ENCODE data around the gene FOXK1. TPM values are rescaled to one million over a fixed set of nuclear protein-coding genes. Genes with fewer than 3 reads are reported as not detected.

The FOXK1 gene
- total RNA-seq, 1 donor from 2014 or later, result 17.6 TPM

- Histone ChIP-seq H3K27me3 (ENCODE audit: control insufficient read depth, insufficient read depth, low read length) (no peaks in the 10 kb centered on the region), H3K4me3 (ENCODE audit: low read depth, low read length) (no peak overlapping the region), H3K36me3 (ENCODE audit: control insufficient read depth, insufficient read depth, low read length) (no peaks in the 10 kb centered on the region)
- FAIRE-seq (peak; percentile 32), DNase-seq (ENCODE audit: low read depth) (no peak)
- TF ChIP-seq, protein P1, sequence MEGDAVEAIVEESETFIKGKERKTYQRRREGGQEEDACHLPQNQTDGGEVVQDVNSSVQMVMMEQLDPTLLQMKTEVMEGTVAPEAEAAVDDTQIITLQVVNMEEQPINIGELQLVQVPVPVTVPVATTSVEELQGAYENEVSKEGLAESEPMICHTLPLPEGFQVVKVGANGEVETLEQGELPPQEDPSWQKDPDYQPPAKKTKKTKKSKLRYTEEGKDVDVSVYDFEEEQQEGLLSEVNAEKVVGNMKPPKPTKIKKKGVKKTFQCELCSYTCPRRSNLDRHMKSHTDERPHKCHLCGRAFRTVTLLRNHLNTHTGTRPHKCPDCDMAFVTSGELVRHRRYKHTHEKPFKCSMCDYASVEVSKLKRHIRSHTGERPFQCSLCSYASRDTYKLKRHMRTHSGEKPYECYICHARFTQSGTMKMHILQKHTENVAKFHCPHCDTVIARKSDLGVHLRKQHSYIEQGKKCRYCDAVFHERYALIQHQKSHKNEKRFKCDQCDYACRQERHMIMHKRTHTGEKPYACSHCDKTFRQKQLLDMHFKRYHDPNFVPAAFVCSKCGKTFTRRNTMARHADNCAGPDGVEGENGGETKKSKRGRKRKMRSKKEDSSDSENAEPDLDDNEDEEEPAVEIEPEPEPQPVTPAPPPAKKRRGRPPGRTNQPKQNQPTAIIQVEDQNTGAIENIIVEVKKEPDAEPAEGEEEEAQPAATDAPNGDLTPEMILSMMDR (IDR thresholded peaks at IDR 0.05; ENCODE audit: insufficient read depth, low read length, severe bottlenecking), result no peak
Measured at GRCh38 chr7:4698707-4699275, 16.7 kb downstream of the FOXK1 start.

- TF ChIP-seq, protein P1 (IDR thresholded peaks at IDR 0.05; ENCODE audit: insufficient read depth, low read length, severe bottlenecking), result no peak
- DNase-seq (ENCODE audit: low read depth), result no peak
- no peaks in the 10 kb centered on the region for H3K36me3 ChIP-seq (ENCODE audit: control insufficient read depth, insufficient read depth, low read length)
- H3K27me3 ChIP-seq (ENCODE audit: control insufficient read depth, insufficient read depth, low read length), result no peaks in the 10 kb centered on the region
- no peak overlapping the region for H3K4me3 ChIP-seq (ENCODE audit: low read depth, low read length)
- no peak for FAIRE-seq
Measured at GRCh38 chr7:4699841-4700240, 17.7 kb downstream of the FOXK1 start.

DNA sequence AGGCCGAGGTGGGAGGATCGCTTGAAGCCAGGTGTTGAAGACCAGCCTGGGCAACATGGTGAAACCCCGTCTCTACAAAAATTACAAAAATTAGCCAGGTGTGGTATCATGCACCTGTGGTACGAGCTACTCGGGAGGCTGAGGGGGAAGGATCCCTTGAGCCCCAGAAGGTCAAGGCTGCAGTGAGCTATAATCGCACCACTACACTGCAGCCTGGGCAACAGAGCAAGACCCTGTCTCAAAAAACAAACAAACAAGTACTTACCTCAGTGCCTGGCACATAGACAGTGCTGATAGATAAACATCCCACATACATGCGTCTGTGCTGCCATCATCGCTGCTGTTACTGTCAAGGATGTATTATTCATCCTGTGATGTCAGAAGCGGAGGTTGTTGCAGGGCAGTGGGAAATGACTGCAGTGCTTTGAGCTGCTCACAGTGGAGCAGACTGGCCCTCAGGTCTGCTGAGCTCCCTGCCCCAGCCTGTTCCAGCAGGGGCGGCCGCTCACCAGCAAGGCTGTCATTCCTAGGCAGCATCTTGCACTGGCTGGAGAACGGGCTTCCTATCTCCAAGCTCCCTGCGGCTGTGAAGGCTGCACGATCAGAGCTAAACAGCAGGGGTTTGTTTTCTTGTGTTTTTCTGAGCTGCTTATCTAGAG is 18.6 kb downstream of the FOXK1 start:
- H3K36me3 ChIP-seq (ENCODE audit: control insufficient read depth, insufficient read depth, low read length), result no peaks in the 10 kb centered on the region
- no peak overlapping the region for H3K4me3 ChIP-seq (ENCODE audit: low read depth, low read length)
- no peaks in the 10 kb centered on the region for H3K27me3 ChIP-seq (ENCODE audit: control insufficient read depth, insufficient read depth, low read length)
- FAIRE-seq (no peak), DNase-seq (ENCODE audit: low read depth) (peak; percentile 83)
- TF ChIP-seq, protein P1 (IDR thresholded peaks at IDR 0.05; ENCODE audit: insufficient read depth, low read length, severe bottlenecking), result no peak

DNA sequence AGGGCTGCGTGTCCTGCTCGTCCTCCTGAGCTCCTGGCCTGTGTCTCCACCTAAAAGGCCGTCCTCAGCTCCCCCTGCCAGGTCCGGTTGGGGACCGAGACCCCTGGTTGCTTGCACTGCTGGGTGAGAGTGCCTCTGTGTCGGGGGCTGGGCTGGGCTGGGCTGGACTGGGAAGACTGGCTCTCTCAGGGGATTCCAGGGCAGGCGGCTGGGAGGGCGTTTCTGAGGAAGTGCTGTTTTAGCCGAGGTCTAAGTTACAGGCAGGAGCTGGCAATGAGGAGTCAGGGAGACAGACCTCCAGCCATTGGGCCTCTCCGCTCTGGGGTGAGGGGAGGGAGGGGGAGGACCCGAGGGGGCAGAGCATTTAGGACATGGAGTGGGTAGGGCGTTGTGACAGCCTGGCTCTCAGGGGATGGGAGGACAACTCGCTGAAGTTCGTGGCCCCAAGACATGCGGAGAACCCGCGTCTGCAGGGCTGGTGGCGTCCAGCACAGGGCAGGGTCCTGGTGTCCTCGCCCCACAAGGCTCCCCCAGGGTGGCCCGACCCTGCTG is 20.9 kb downstream of the FOXK1 start:
- FAIRE-seq (no peak), DNase-seq (ENCODE audit: low read depth) (no peak)
- H3K27me3 ChIP-seq (ENCODE audit: control insufficient read depth, insufficient read depth, low read length), result no peaks in the 10 kb centered on the region
- H3K4me3 ChIP-seq (ENCODE audit: low read depth, low read length), result no peak overlapping the region
- TF ChIP-seq, protein P1 (IDR thresholded peaks at IDR 0.05; ENCODE audit: insufficient read depth, low read length, severe bottlenecking), result no peak
- peaks cover 3% of the 10 kb centered on the region for H3K36me3 ChIP-seq (ENCODE audit: control insufficient read depth, insufficient read depth, low read length)

DNA sequence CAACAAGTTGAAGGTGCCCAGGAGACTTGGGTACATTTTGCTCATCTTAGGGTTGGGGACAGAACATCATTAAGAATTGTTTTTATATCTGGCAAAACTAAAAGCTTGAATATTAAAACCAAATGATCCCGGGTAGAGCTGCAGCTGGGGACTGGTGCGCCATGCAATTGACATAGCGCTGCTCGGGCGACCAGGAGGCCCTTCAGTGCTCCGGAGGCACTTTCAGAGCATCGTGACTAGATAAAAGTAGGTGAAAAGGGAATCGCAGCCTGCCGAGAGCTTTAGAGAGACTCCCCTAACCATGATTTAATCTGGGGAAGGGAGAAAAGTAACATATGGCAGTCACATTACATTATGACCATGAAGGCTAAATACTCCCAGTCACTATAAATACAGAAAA is 21.4 kb downstream of the FOXK1 start:
- H3K36me3 ChIP-seq (ENCODE audit: control insufficient read depth, insufficient read depth, low read length), result peaks cover 3% of the 10 kb centered on the region
- DNase-seq (ENCODE audit: low read depth) (no peak), FAIRE-seq (no peak)
- H3K27me3 ChIP-seq (ENCODE audit: control insufficient read depth, insufficient read depth, low read length), result no peaks in the 10 kb centered on the region
- H3K4me3 ChIP-seq (ENCODE audit: low read depth, low read length), result no peak overlapping the region
- TF ChIP-seq, protein P1 (IDR thresholded peaks at IDR 0.05; ENCODE audit: insufficient read depth, low read length, severe bottlenecking), result no peak

Data from bronchial epithelial cell (primary cell).